Stimulated activated CD8-positive, alpha-beta memory T cell treated with anti-CD3 and anti-CD28 coated beads, Interleukin-4, amount 100 ng/mL, for 1 hour (primary cell): Measurements from ENCODE around the gene MRPS23.

Experiments
- DNase-seq, 2 donors: peaks; one replicate each; pipeline ENCODE4 v3.0.0-alpha.2; 2020; ENCODE audit warnings: low read depth in 2 of 2, low spot score in 1 of 2

MRPS23 gene

GRCh38 chr17:57849874-57850754 is at the start of gene MRPS23:
Gene MRPS23 (minus strand): TSS chr17:57850044. CDS start chr17:57850010, 34 bp downstream.
- DNase-seq = peak; percentile 82 to 92

DNA sequence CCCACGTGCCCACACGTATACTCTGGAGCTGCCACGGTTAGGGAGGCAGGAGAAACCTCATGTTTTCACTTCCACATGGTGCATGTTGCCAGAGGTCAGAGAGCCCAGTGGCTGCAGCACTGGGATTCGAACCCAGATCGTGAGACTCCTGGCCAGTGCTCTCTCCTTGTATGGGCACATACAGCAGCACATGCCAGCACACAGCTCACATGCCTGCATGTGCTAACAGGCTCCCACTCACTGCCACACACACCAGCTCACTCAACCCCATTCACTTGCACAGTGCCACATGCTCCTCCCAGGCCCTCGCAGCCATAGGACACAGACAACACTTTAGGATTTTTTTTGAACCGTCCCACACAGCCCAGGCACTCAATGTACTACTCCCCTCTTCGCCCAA is 49.5 kb upstream of the MRPS23 start:
- no peak for DNase-seq

DNA sequence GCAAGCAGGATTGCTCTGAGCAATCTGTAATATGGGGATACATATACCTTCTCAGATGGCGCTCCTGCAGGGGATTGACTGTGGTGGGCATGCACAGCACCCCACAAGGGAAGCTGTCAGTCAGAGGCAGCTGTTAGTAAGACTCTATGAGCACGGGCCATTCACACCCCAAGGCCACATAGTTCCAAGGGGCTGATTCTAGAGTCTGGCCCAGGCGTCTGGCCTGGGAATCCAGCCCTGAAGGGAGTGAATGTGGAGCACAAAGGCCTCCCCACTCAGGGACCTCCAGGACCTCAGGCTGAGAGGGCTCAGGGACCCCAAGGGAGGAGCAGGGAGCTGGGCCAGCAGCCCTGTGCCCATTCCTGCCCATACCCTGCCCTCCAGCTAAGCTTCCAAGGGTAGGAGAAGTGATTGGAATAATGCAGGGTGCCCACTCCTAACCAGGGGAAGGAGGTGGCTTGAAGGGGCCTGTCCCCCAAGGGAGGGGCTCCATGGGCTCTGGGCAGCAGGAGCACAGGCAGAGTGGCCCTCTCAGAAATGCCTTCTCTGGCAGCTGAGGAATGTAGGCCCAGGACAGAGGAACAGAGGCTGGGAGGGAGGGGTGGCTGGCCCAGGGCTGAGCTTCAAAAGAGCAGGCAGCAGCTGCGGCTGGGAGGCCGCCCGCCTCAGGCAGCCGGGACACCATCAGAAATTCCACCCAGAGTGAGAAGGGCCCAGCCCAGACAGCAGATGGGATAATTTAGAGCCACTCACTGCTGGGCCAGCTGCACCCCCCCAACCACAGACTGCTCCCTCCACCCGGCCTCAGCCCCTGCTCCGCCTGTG is 48.9 kb upstream of the MRPS23 start:
- no peak for DNase-seq

DNA sequence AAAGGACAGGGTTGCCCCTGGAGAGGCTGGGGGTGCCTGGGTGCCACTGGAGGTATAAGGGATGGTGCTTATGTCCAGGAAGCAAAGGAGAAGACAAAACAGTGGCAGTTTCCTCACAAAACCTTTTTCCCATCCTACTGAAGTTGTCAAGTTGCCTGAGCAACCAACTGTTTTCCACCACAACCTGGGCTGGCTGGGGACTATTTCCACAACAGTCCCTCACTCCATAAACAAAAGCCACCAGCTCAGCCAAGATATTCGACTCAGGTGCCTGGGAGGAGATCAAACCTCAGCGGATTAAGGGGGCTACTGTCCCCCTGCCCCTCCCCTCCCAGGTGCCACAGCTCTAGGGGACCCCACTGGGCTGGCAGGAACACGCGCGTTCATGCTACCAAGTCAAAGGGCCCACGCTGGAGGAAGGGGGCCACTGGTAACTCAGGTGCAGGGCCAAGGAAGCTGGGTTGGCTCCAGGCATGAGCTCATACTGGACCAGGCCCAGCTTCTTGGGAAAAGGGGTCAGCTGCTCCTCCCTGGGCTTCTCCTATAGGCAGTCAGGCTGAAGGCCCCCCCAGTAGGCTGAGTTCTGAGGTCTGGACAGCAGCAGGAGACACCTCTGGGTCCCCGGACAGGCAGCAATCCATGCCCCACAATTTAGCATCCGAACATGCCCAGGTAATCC is 45.7 kb upstream of the MRPS23 start:
- DNase-seq = no peak

- no peak for DNase-seq
Observed at GRCh38 chr17:57894848-57895247, 45.0 kb upstream of the MRPS23 start.

- no peak for DNase-seq
Observed at GRCh38 chr17:57892820-57893595, 43.2 kb upstream of the MRPS23 start.

DNA sequence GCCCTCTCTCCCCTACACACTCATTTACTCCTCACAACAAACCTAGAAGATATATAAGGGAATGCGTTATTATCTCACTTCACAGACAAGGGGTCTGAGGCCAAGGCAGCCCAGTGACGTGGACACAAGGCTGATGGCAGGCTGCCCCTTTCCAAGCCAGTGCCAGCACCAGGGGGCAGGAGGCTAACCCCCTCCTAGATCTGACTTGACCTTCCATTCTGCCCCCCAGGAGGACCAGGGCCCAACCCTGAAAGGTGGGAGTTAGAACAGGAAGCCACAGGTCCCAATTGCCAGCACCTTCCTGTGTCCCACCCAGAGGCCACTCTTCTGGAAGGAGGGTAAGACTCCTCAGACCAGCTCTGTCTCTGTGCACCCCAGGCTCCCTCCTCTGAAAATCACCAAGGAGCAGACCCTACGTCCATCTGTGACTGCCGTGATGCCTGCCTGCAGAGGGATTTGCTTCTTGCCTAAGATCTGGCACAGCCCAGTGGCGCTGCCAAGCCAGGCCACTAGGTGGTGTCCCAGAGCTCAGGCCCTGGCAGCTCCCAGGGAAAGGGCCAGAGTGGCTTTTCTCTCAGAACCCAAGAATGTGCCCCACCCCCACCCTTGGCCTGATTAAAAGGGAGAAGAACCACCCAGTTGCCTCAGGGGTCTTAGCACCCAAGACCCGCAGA is 42.4 kb upstream of the MRPS23 start:
- peak; percentile 45 to 61 for DNase-seq

DNA sequence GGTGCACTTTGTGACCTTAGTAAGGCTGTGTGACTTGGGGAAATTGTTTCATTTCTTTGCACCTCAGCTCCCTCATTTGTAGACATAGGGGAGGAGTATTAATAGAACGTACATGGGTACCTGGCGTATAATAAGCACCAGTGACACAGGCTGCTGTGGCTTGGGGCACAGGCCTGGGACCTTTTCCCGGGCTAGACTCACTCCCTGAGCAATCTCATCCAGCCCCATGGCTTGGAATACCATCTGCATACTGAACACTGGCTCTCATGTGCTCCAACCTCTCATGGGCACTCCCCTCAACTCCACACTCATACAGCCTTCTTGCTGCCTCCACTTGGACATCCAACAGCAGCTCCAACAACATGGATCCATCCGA is 41.0 kb upstream of the MRPS23 start:
- no peak for DNase-seq

DNA sequence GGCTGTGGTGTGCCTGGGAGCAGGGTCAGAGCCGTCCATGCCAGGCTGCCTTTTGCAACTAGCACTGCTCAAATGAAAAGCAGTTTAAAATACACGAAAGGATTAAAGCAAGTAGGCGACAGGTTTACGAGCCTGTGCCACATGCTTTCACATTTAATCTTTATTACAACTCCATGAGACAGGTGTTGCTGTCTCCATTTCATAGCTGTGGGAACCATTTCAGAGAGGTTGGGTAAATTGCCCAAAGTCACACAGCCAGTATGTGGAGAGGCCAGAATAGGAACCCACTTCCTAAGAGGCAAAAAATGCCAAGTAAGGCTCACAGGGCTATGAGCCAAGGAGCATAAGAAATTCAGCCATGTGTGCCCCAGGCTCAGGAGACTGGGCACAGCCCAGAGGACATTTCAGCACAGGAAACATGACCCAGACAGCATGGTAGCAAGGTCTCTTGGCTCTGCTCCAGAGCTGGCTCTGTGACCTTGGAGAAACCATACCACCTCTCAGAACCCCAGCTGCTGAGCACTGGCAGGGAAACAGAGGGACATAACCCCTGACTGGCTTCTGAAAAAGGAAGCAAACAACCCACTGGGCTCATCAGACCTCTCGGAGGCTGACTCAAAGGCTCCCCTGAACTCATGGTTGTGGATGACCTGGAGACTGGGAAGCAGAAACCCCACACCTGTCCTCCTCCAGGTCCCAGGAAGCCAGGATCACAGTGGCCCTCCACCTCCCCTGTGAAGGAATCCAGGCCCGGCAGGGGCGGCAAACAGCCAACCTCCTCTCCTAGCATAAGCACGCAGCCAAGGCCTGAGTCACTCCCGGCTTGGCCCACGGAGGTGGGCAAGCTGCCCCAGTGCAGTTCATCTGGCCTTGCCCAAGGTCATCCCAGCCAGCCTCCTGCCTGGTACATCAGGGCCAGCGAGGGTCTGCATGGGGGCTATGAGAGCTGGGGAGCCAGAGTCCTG is 40.3 kb upstream of the MRPS23 start:
- no peak for DNase-seq

DNA sequence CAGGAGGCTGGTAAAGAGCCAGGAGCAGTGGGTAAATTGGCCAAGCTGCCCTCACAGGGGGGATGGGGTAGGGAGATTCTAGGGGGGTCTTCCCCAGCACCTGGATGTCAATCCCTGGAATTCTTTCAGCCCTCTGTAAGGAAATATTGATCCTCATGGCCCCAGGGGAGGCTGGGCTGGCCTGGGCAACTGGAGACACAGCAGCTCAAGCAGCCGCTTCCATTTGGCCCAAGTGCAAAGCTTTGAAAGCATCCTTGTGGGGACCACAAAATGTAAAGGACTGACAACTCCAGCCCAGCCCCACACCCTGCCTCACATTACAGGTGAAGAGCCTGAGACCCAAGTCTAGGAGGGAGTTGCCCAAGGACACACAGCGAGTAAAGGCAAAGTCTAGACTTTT is 39.4 kb upstream of the MRPS23 start:
- no peak for DNase-seq

DNA sequence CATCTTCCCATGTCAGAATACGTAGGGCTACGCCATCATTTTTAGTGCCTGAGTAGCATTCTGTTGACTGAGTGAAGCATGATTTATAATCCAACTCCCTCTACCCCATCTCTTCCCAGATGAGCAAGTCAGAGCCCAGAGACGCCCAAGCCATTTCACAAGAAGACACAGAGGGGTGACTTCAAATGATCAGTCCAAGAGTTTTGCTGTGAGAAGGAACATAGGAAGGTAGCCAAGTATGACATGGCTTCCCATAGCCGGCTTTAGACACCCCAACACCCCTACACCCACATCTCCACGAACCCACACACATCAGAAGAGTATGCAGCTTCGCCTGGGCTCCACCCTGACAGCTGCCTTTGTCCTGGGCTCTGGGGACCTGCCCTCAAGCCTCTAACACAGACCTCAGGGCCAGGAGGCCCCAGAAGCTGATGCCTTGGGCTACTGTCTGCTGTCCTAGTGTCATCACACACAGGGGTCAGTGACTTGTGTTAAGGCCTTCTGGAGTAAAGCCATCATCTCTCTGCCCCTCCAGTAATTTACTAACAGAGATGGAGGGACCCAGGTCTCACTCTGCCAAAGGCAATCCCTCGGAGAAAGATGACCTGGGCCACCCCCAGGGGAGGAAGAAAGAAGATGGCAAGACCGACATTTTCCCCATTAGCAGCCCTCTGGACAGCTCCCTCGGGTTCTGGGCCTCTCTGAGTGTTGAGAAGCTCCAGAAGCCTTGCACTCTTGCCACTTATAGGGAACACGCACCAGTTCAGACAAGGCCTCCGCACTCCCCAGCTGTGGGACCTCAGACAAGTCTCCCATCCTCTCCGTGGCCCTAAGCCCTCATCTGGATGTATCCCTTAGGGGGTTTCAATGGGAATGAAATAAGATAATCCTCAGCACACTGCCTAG is 38.7 kb upstream of the MRPS23 start:
- DNase-seq = no peak

- no peak for DNase-seq
Observed at GRCh38 chr17:57887161-57887560, 37.3 kb upstream of the MRPS23 start.

GRCh38 chr17:57886020-57886419 is 36.2 kb upstream of the MRPS23 start:
- no peak for DNase-seq

- no peak for DNase-seq
Observed at GRCh38 chr17:57885148-57885915, 35.5 kb upstream of the MRPS23 start.

GRCh38 chr17:57881783-57882351 is 32.0 kb upstream of the MRPS23 start:
- DNase-seq = no peak

DNA sequence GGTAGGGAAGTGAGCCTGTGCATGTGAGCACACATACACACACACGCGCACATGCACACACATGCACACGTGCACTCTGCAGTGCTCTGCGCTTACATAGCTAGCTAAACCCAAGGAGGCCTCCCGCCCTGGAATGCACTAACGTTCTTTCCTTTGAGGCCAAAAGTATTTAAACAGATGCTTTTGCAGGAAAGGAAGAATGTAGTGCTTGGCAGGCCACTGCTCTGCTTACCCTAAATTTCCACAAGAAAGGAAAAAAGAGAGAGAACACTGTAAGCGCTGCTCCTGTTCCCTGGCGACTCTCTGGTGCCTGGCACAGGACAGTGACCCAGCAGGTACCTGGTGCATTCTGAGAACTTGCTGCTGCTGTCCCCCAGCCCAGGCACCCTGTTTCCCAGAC is 31.3 kb upstream of the MRPS23 start:
- DNase-seq = no peak

GRCh38 chr17:57880086-57880456 is 30.2 kb upstream of the MRPS23 start:
- no peak for DNase-seq
